Esophagus muscularis mucosa (tissue), 4 donors: ENCODE results near the gene DEPDC1B. TPM values are rescaled to one million over a fixed set of nuclear protein-coding genes. Genes with fewer than 3 reads are reported as not detected.

ENCODE experiments used
- DNase-seq: peaks from one replicate; pipeline ENCODE4 v3.0.0-alpha.2; 2017; ENCODE audit errors: extremely low spot score
- H3K27ac ChIP-seq, 4 donors: fragments of 200-600 bp; sonication (generic); replicated peaks in 1 of 4; 1 replicate in 3 of 4; 2 replicates in 1 of 4; pipeline ENCODE4 v1.5.1; 2016 to 2019; ENCODE audit warnings: mild to moderate bottlenecking in 1 of 4
- H3K27me3 ChIP-seq, 4 donors: fragments of 200-600 bp; sonication (generic); one replicate each; pipeline versions ENCODE4 v1.5.1 to v1.6.0; 2016 to 2019
- H3K36me3 ChIP-seq, 4 donors: fragments of 200-600 bp; sonication (generic); one replicate each; pipeline ENCODE4 v1.5.1; 2016 to 2019
- H3K4me1 ChIP-seq, 4 donors: fragments of 200-600 bp; sonication (generic); one replicate each; pipeline ENCODE4 v1.5.1; 2016 to 2019
- H3K4me3 ChIP-seq, 4 donors: fragments of 200-600 bp; sonication (generic); 1 replicate in 2 of 4; 2 replicates in 2 of 4; pipeline ENCODE4 v1.5.1; 2016 to 2019; ENCODE audit warnings: mild to moderate bottlenecking in 4 of 4, moderate library complexity in 1 of 4
- H3K9me3 ChIP-seq, 4 donors: fragments of 200-600 bp; sonication (generic); 1 replicate in 3 of 4; 2 replicates in 1 of 4; pipeline ENCODE4 v1.5.1; 2016 to 2019
- CTCF ChIP-seq, 3 experiments: fragments of 200-600 bp in 2 of 3; fragments of 450-650 bp in 1 of 3; sonication (generic) in 2 of 3; IDR thresholded peaks; one replicate each; pipeline ENCODE4 v1.5.1; 2017 to 2019; ENCODE audit warnings: antibody characterized with exemption in 3 of 3, mild to moderate bottlenecking in 2 of 3, moderate library complexity in 1 of 3
- EP300 ChIP-seq: sonication (generic); formaldehyde crosslinking; IDR thresholded peaks from one replicate; pipeline ENCODE4 v1.6.1; 2017; ENCODE audit warnings: antibody characterized with exemption
- POLR2A ChIP-seq: fragments of 450-650 bp; IDR thresholded peaks from one replicate; pipeline ENCODE4 v1.6.1; 2017; ENCODE audit warnings: antibody characterized with exemption, moderate library complexity, mild to moderate bottlenecking, low read depth
- POLR2AphosphoS5 ChIP-seq, 2 donors: sonication (generic); formaldehyde crosslinking; IDR thresholded peaks; one replicate each; pipeline ENCODE4 v1.6.1; 2017; ENCODE audit warnings: antibody characterized with exemption in 2 of 2
- WGBS: methylation state at CpG from one replicate; pipeline ENCODE4 v1.1.5; 2018; 5-methylcytosine and 5-hydroxymethylcytosine counted together
- intact Hi-C: fragments of 100-400 bp; cut with DNase I; formaldehyde crosslinking; loops from one replicate; pipeline ENCODE4 v1.15.1; 2023
- total RNA-seq, 4 donors: library from RNA; depleted of rRNA; stranded (reverse); fragments of >200 nt; gene quantifications; one replicate each; pipeline versions ENCODE4 v1.1.0 to v1.2.1, GENCODE V29; 2016

DEPDC1B gene
- total RNA-seq, 4 donors from 2014 or later: 0.17 to 0.57 (median 0.42) TPM; not detected in 1

- Histone ChIP-seq H3K27ac (peak overlapping the region; percentile 71 to 87 (median 84)), H3K27me3 (no peaks in the 10 kb centered on the region), H3K4me1 (peaks cover 14 to 21% (median 20%) of the 10 kb centered on the region in 4 donors), H3K9me3 (no peaks in the 10 kb centered on the region), H3K4me3 (peak overlapping the region; percentile 74 to 90 (median 79)), H3K36me3 (no peaks in the 10 kb centered on the region)
- WGBS: 0% methylated on average over 9 of the region's 9 CpGs
- intact Hi-C loops: no loop called here
- no peak for DNase-seq
- no peak for TF ChIP-seq POLR2A
- no peak for TF ChIP-seq EP300
- no peak for TF ChIP-seq CTCF (IDR thresholded peaks at IDR 0.05)
- TF ChIP-seq POLR2AphosphoS5 (IDR thresholded peaks at IDR 0.05): no peak
These were observed 718 bp downstream of the DEPDC1B start for GRCh38 chr5:60699288-60699608.

GRCh38 chr5:60698336-60698735 is 1.6 kb downstream of the DEPDC1B start:
- H3K36me3 ChIP-seq: no peaks in the 10 kb centered on the region
- no peaks in the 10 kb centered on the region for H3K27me3 ChIP-seq
- H3K4me3 ChIP-seq: no peak overlapping the region
- intact Hi-C loops: no loop called here
- peaks cover 14 to 21% (median 20%) of the 10 kb centered on the region in 4 donors for H3K4me1 ChIP-seq
- H3K27ac ChIP-seq: no peak overlapping the region
- TF ChIP-seq EP300: no peak
- no peak for TF ChIP-seq POLR2A
- no peak for TF ChIP-seq CTCF (IDR thresholded peaks at IDR 0.05)
- TF ChIP-seq POLR2AphosphoS5 (IDR thresholded peaks at IDR 0.05): no peak
- DNase-seq: no peak
- H3K9me3 ChIP-seq: no peaks in the 10 kb centered on the region
- WGBS: 92% methylated on average over 7 of the region's 7 CpGs

- H3K4me3 ChIP-seq: no peak overlapping the region
- DNase-seq: no peak
- no peaks in the 10 kb centered on the region for H3K27me3 ChIP-seq
- H3K36me3 ChIP-seq: no peaks in the 10 kb centered on the region
- TF ChIP-seq POLR2A (no peak), EP300 (no peak), CTCF (IDR thresholded peaks at IDR 0.05) (no peak), POLR2AphosphoS5 (IDR thresholded peaks at IDR 0.05) (no peak)
- no peaks in the 10 kb centered on the region for H3K4me1 ChIP-seq
- intact Hi-C loops: no loop called here
- no peaks in the 10 kb centered on the region for H3K9me3 ChIP-seq
- H3K27ac ChIP-seq: no peak overlapping the region
- 81% methylated on average over 4 of the region's 4 CpGs for WGBS
These were observed 9.6 kb downstream of the DEPDC1B start for GRCh38 chr5:60690326-60690725.

GRCh38 chr5:60688980-60689379 is 11.0 kb downstream of the DEPDC1B start:
- intact Hi-C loops: no loop called here
- no peak overlapping the region for H3K4me3 ChIP-seq
- no peaks in the 10 kb centered on the region for H3K4me1 ChIP-seq
- 80% methylated on average over 1 of the region's 1 CpG for WGBS
- no peaks in the 10 kb centered on the region for H3K36me3 ChIP-seq
- TF ChIP-seq CTCF (IDR thresholded peaks at IDR 0.05) (no peak), EP300 (no peak), POLR2AphosphoS5 (IDR thresholded peaks at IDR 0.05) (no peak), POLR2A (no peak)
- no peak overlapping the region for H3K27ac ChIP-seq
- no peaks in the 10 kb centered on the region for H3K9me3 ChIP-seq
- DNase-seq: no peak
- H3K27me3 ChIP-seq: no peaks in the 10 kb centered on the region
